Thoracic aorta (tissue), 2 donors: Measurements from ENCODE around the gene COL1A1. TPM values are rescaled to one million over a fixed set of nuclear protein-coding genes. Genes with fewer than 3 reads are reported as not detected.

Experiments used
- ATAC-seq: fragments of 150-250 bp; one replicate; pipeline ENCODE4 v1.8.0; 2017; ENCODE audit warnings: low read depth; ENCODE audit not compliant: insufficient number of reproducible peaks, low FRiP score
- DNase-seq: peaks from one replicate; pipeline ENCODE4 v3.0.0-alpha.2; 2020; ENCODE audit warnings: low spot score
- H3K27ac ChIP-seq, 2 donors: fragments of 200-600 bp; sonication (generic); 1 replicate in 1 of 2; 2 replicates in 1 of 2; pipeline ENCODE4 v1.5.1; 2016; ENCODE audit warnings: mild to moderate bottlenecking in 2 of 2, moderate library complexity in 2 of 2
- H3K27me3 ChIP-seq: fragments of 200-600 bp; sonication (generic); replicated peaks from 2 replicates; pipeline ENCODE4 v1.6.0; 2016; ENCODE audit warnings: mild to moderate bottlenecking; ENCODE audit not compliant: insufficient read depth
- H3K36me3 ChIP-seq: fragments of 200-600 bp; sonication (generic); one replicate; pipeline ENCODE4 v1.5.1; 2016
- H3K4me1 ChIP-seq, 2 donors: fragments of 200-600 bp; sonication (generic); 1 replicate in 1 of 2; 2 replicates in 1 of 2; pipeline versions ENCODE4 v1.5.1 to v1.6.0; 2016; ENCODE audit warnings: low read depth in 2 of 2, mild to moderate bottlenecking in 1 of 2; ENCODE audit not compliant: control insufficient read depth in 1 of 2
- H3K4me3 ChIP-seq: fragments of 200-600 bp; sonication (generic); 2 replicates; pipeline ENCODE4 v1.5.1; 2016; ENCODE audit warnings: mild to moderate bottlenecking
- H3K9me3 ChIP-seq: fragments of 200-600 bp; sonication (generic); 2 replicates; pipeline ENCODE4 v1.5.1; 2016
- total RNA-seq, 2 donors: library from RNA; depleted of rRNA; stranded (reverse); fragments of >200 nt; gene quantifications; one replicate each; pipeline versions ENCODE4 v1.1.0 to v1.2.3, GENCODE V29; 2016
- TF ChIP-seq, protein P1 (sequence below): fragments of 200-600 bp; sonication (generic); IDR thresholded peaks from one replicate; pipeline ENCODE4 v1.5.1; 2019; ENCODE audit warnings: antibody characterized with exemption

Gene COL1A1
- total RNA-seq, 2 donors from 2014 or later, result 261 to 270 TPM

- Histone ChIP-seq H3K4me1 (peaks cover 13 to 41% of the 10 kb centered on the region in 2 donors), H3K4me3 (peak overlapping the region; percentile 74), H3K27ac (peak overlapping the region; percentile 34 to 72), H3K27me3 (no peaks in the 10 kb centered on the region), H3K9me3 (no peaks in the 10 kb centered on the region), H3K36me3 (no peaks in the 10 kb centered on the region)
- no peak for ATAC-seq
- DNase-seq, result no peak
- TF ChIP-seq, protein P1, sequence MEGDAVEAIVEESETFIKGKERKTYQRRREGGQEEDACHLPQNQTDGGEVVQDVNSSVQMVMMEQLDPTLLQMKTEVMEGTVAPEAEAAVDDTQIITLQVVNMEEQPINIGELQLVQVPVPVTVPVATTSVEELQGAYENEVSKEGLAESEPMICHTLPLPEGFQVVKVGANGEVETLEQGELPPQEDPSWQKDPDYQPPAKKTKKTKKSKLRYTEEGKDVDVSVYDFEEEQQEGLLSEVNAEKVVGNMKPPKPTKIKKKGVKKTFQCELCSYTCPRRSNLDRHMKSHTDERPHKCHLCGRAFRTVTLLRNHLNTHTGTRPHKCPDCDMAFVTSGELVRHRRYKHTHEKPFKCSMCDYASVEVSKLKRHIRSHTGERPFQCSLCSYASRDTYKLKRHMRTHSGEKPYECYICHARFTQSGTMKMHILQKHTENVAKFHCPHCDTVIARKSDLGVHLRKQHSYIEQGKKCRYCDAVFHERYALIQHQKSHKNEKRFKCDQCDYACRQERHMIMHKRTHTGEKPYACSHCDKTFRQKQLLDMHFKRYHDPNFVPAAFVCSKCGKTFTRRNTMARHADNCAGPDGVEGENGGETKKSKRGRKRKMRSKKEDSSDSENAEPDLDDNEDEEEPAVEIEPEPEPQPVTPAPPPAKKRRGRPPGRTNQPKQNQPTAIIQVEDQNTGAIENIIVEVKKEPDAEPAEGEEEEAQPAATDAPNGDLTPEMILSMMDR, result no peak
These were observed 39.5 kb downstream of the COL1A1 start for GRCh38 chr17:50161911-50162288.

DNA sequence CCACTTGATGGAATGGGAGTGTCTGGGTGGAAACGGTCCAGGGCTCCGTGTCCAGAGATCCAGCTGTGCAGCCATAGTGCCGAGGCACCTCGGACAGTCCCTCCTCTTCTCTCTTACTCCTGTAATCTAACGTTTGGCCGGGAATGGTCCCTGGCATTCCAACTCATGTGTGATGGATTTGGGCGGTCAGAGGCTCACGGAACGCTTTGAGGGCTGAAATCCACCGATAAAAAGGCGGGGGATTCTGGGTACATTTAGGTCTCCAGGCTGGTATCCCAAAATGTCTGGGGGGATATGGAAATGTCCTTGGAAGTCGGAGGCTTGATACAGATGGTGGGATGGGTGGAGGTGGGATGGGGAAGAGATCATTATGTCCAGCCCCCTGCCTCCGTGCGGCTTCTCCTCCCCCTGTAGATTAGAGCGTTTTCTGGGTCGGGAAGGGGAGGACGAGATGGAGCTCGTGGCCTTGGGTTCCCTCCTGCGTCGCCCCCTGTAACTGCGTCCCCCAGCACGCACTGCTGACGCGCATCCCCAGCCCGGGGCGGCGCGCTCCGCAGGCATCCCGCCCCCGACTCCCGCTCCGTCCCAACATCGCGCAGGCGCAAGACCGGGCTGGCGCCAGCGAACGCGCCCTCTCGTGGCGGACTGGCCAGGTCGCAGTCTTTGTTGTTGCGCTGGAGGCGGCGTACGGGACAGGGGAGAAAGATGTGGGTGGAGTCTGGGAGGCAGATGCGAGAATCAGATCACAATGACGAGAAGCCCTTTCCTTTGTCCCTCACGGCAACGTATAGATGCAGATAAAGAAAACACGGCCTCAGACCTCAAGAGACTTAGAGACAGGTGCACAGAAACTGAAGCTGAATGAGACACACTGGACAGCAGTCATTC is 40.2 kb downstream of the COL1A1 start:
- DNase-seq (peak; percentile 79), ATAC-seq (peak; percentile 77)
- peak overlapping the region; percentile 74 for H3K4me3 ChIP-seq
- TF ChIP-seq, protein P1, result peak; percentile 91
- H3K4me1 ChIP-seq, result peaks cover 15 to 44% of the 10 kb centered on the region in 2 donors
- H3K36me3 ChIP-seq, result no peaks in the 10 kb centered on the region
- H3K27me3 ChIP-seq, result no peaks in the 10 kb centered on the region
- no peaks in the 10 kb centered on the region for H3K9me3 ChIP-seq
- H3K27ac ChIP-seq, result peak overlapping the region; percentile 72 to 74

DNA sequence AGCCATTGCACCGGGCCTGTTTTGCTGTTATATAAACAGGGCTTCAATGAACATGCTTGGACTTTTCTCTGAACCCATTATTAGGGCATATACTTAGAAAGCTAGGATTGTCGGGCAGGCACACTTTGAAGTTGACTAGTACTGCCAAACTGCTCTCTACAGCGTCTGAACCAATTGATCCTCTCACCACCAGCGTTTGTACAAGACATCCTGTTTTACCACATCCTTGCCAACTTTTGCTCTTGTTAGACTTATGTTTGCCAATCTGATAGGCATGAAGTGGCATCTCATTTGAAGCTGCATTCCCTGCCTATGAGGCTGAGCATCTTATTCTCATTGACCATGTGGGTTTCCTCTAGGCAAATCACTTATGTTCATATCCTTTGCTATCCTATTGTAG is 43.5 kb downstream of the COL1A1 start:
- Histone ChIP-seq H3K27ac (peak overlapping the region; percentile 90 to 94), H3K36me3 (no peaks in the 10 kb centered on the region), H3K9me3 (no peaks in the 10 kb centered on the region), H3K27me3 (no peaks in the 10 kb centered on the region), H3K4me3 (no peak overlapping the region), H3K4me1 (peaks cover 32 to 52% of the 10 kb centered on the region in 2 donors)
- TF ChIP-seq, protein P1, result no peak
- ATAC-seq (no peak), DNase-seq (no peak)

DNA sequence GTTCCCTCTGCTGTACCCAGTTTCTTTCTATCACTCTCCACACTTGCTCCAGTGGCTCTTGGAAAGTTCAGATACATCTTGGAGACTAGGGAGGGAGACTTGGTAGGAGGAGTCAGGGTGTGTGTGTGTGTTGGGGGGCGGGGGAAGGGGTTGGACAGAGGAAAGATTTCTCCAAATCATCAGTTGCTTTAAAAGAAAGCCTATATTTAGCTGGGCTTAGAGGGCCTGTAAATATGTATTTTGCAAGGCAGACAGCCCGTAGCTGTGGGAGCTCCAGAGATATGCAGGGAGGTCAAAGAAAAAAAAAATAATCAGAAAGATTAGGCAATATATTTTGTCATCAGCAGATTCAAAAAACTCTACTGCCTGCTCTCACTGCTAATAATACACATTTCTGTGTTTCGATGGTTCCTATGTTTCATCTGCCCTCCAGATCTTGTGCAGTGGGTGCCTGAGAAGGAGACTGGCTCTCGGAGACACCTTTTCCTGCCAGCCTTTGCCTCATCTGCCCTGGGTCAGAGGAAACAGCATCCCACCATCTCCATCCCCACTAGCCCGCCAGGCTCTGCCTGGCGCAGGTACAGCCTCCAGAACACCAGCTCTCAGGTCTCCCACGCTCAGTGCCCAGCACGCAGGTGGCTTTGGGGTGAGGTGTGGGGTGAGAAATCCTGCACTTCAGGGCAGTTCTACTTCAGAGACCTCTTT is 46.2 kb downstream of the COL1A1 start:
- ATAC-seq, result no peak
- peak; percentile 63 for DNase-seq
- no peaks in the 10 kb centered on the region for H3K9me3 ChIP-seq
- TF ChIP-seq, protein P1, result no peak
- H3K4me1 ChIP-seq, result peaks cover 39 to 51% of the 10 kb centered on the region in 2 donors
- H3K4me3 ChIP-seq, result peak overlapping the region; percentile 35
- no peaks in the 10 kb centered on the region for H3K27me3 ChIP-seq
- peak overlapping the region; percentile 90 to 94 for H3K27ac ChIP-seq
- H3K36me3 ChIP-seq, result no peaks in the 10 kb centered on the region

DNA sequence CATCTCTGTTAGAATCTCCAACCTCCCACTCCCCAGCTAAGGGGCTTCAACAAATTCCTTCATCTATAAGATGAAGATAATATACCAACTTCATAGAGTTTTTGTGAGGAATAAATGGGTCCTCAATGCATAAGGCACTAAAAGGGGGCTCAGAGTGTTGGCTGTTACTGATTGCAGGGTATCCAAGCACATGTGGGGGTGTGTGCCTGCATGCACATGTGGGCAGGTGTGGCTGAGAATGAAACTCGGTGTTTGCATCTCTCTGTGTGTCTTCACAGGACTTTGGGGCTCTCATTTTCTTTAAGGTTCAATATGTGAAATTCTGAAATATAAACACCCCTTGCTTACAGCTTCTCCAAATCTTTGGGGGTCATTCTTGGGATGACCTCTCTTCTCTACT is 46.8 kb downstream of the COL1A1 start:
- Histone ChIP-seq H3K36me3 (no peaks in the 10 kb centered on the region), H3K27ac (peak overlapping the region; percentile 90 to 94), H3K4me3 (no peak overlapping the region), H3K27me3 (no peaks in the 10 kb centered on the region), H3K4me1 (peaks cover 39 to 51% of the 10 kb centered on the region in 2 donors), H3K9me3 (no peaks in the 10 kb centered on the region)
- DNase-seq (no peak), ATAC-seq (no peak)
- TF ChIP-seq, protein P1, result no peak
